ENCODE data around the gene WHAMM.

Gene WHAMM

GRCh38 chr15:82871832-82872484 is 62.5 kb downstream of the WHAMM start:
- Histone ChIP-seq H3K4me3 (ENCODE audit: insufficient read length, low read depth) (no peak overlapping the region), H3K36me3 (ENCODE audit: insufficient read depth, insufficient read length, low read length) (peaks cover 2% of the 10 kb centered on the region), H3K4me1 (ENCODE audit: insufficient read depth, insufficient read length) (no peaks in the 10 kb centered on the region), H3K27me3 (ENCODE audit: insufficient read depth, insufficient read length) (no peaks in the 10 kb centered on the region), H3K9me3 (ENCODE audit: insufficient read depth, low read length) (peaks cover under 1% of the 10 kb centered on the region; the same call in 1 of the 2 replicates), H3K9ac (ENCODE audit: insufficient read length, low read depth) (no peak overlapping the region)
- no peak for TF ChIP-seq SUZ12 (IDR thresholded peaks at IDR 0.05; ENCODE audit: extremely low read depth, insufficient read depth, insufficient read length)
- TF ChIP-seq YY1 (IDR thresholded peaks at IDR 0.05; ENCODE audit: insufficient read depth, insufficient read length): no peak
- TF ChIP-seq ZNF274 (IDR thresholded peaks at IDR 0.05; ENCODE audit: low read depth, low read length): no peak
- DNase-seq (ENCODE audit: low read depth, low spot score): no peak

DNA sequence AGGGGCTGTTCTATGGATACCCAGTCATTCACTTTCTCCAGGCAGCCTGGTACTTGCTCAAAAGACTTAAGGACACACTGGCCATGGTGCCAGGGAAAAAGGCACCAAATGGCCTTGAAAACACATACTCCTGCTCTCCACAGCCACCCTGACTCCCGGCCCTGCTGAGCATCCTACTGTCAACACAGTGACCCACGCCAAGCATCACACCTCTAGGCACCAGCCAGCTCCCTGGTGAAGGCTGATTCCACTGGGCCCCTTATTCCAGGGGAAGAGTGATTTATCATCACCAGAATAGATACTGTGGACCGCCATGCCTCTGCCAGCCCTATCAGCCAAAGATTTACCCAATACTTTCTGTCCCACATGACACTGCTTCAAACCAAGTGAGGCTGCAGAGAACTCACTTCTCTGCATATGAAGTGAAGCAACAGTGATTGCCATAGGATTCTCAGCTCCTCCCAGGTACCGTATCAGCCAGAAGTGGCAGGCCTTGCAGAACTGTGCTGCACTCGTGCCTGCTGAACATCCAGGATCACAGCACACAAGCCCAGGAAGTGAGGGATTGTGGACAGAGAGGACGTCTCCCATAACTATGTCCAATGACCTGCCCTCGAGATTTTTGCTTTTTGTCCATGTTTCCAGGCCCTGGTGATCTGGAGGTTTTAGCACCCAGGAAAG is 63.7 kb downstream of the WHAMM start:
- Histone ChIP-seq H3K36me3 (ENCODE audit: insufficient read depth, insufficient read length, low read length) (peaks cover 2% of the 10 kb centered on the region), H3K4me1 (ENCODE audit: insufficient read depth, insufficient read length) (no peaks in the 10 kb centered on the region), H3K9ac (ENCODE audit: insufficient read length, low read depth) (no peak overlapping the region), H3K9me3 (ENCODE audit: insufficient read depth, low read length) (no peaks in the 10 kb centered on the region; the same call in 1 of the 2 replicates), H3K27me3 (ENCODE audit: insufficient read depth, insufficient read length) (no peaks in the 10 kb centered on the region), H3K4me3 (ENCODE audit: insufficient read length, low read depth) (no peak overlapping the region)
- TF ChIP-seq SUZ12 (IDR thresholded peaks at IDR 0.05; ENCODE audit: extremely low read depth, insufficient read depth, insufficient read length): no peak
- no peak for TF ChIP-seq ZNF274 (IDR thresholded peaks at IDR 0.05; ENCODE audit: low read depth, low read length)
- TF ChIP-seq YY1 (IDR thresholded peaks at IDR 0.05; ENCODE audit: insufficient read depth, insufficient read length): no peak
- no peak for DNase-seq (ENCODE audit: low read depth, low spot score)

GRCh38 chr15:82874267-82874666 is 64.8 kb downstream of the WHAMM start:
- Histone ChIP-seq H3K27me3 (ENCODE audit: insufficient read depth, insufficient read length) (no peaks in the 10 kb centered on the region), H3K4me3 (ENCODE audit: insufficient read length, low read depth) (no peak overlapping the region), H3K9ac (ENCODE audit: insufficient read length, low read depth) (no peak overlapping the region), H3K36me3 (ENCODE audit: insufficient read depth, insufficient read length, low read length) (peaks cover 2% of the 10 kb centered on the region), H3K4me1 (ENCODE audit: insufficient read depth, insufficient read length) (no peaks in the 10 kb centered on the region), H3K9me3 (ENCODE audit: insufficient read depth, low read length) (no peaks in the 10 kb centered on the region; the same call in 1 of the 2 replicates)
- no peak for DNase-seq (ENCODE audit: low read depth, low spot score)
- no peak for TF ChIP-seq YY1 (IDR thresholded peaks at IDR 0.05; ENCODE audit: insufficient read depth, insufficient read length)
- no peak for TF ChIP-seq ZNF274 (IDR thresholded peaks at IDR 0.05; ENCODE audit: low read depth, low read length)
- no peak for TF ChIP-seq SUZ12 (IDR thresholded peaks at IDR 0.05; ENCODE audit: extremely low read depth, insufficient read depth, insufficient read length)

GRCh38 chr15:82874961-82875360 is 65.5 kb downstream of the WHAMM start:
- H3K9me3 ChIP-seq (ENCODE audit: insufficient read depth, low read length): no peaks in the 10 kb centered on the region; the same call in 1 of the 2 replicates
- DNase-seq (ENCODE audit: low read depth, low spot score): no peak
- H3K27me3 ChIP-seq (ENCODE audit: insufficient read depth, insufficient read length): no peaks in the 10 kb centered on the region
- no peak for TF ChIP-seq YY1 (IDR thresholded peaks at IDR 0.05; ENCODE audit: insufficient read depth, insufficient read length)
- TF ChIP-seq ZNF274 (IDR thresholded peaks at IDR 0.05; ENCODE audit: low read depth, low read length): no peak
- no peak for TF ChIP-seq SUZ12 (IDR thresholded peaks at IDR 0.05; ENCODE audit: extremely low read depth, insufficient read depth, insufficient read length)
- H3K9ac ChIP-seq (ENCODE audit: insufficient read length, low read depth): no peak overlapping the region
- no peaks in the 10 kb centered on the region for H3K4me1 ChIP-seq (ENCODE audit: insufficient read depth, insufficient read length)
- H3K36me3 ChIP-seq (ENCODE audit: insufficient read depth, insufficient read length, low read length): peaks cover 2% of the 10 kb centered on the region
- H3K4me3 ChIP-seq (ENCODE audit: insufficient read length, low read depth): no peak overlapping the region

DNA sequence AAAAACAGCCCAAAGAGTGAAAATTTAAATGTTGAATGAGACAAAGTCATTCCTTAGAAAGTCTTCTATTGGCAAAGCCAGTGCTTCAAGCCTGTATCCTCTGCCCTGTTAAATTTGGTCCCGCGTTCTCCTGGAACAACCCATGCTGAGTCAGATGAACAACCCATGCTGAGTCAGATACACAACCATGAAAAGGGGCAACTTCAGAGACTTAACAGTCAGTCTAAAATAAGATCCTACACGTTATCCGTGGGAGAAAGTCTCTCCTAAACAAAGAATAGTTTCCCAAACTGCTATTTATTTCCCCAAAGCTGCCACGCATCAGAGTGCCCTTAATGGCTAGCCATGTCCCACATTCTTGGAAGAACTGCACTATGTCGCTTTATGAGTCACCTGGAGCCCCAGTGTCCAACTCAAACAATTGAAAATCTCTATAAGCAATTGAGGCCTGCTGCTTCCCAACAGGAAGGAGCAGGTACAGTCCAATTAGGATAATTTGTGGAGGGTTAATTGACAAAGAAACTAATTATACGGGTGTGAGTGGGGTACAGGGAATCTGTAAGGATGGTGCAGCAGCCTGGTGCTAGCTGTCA is 66.1 kb downstream of the WHAMM start:
- no peak for DNase-seq (ENCODE audit: low read depth, low spot score)
- Histone ChIP-seq H3K9me3 (ENCODE audit: insufficient read depth, low read length) (no peaks in the 10 kb centered on the region; the same call in 1 of the 2 replicates), H3K4me3 (ENCODE audit: insufficient read length, low read depth) (no peak overlapping the region), H3K27me3 (ENCODE audit: insufficient read depth, insufficient read length) (no peaks in the 10 kb centered on the region), H3K9ac (ENCODE audit: insufficient read length, low read depth) (no peak overlapping the region), H3K4me1 (ENCODE audit: insufficient read depth, insufficient read length) (no peaks in the 10 kb centered on the region), H3K36me3 (ENCODE audit: insufficient read depth, insufficient read length, low read length) (peaks cover 2% of the 10 kb centered on the region)
- TF ChIP-seq YY1 (IDR thresholded peaks at IDR 0.05; ENCODE audit: insufficient read depth, insufficient read length) (no peak), ZNF274 (IDR thresholded peaks at IDR 0.05; ENCODE audit: low read depth, low read length) (no peak), SUZ12 (IDR thresholded peaks at IDR 0.05; ENCODE audit: extremely low read depth, insufficient read depth, insufficient read length) (no peak)

- TF ChIP-seq YY1 (IDR thresholded peaks at IDR 0.05; ENCODE audit: insufficient read depth, insufficient read length): no peak
- no peak for TF ChIP-seq ZNF274 (IDR thresholded peaks at IDR 0.05; ENCODE audit: low read depth, low read length)
- TF ChIP-seq SUZ12 (IDR thresholded peaks at IDR 0.05; ENCODE audit: extremely low read depth, insufficient read depth, insufficient read length): no peak
- Histone ChIP-seq H3K4me1 (ENCODE audit: insufficient read depth, insufficient read length) (no peaks in the 10 kb centered on the region), H3K9me3 (ENCODE audit: insufficient read depth, low read length) (no peaks in the 10 kb centered on the region), H3K27me3 (ENCODE audit: insufficient read depth, insufficient read length) (no peaks in the 10 kb centered on the region), H3K36me3 (ENCODE audit: insufficient read depth, insufficient read length, low read length) (peaks cover 2% of the 10 kb centered on the region), H3K9ac (ENCODE audit: insufficient read length, low read depth) (no peak overlapping the region), H3K4me3 (ENCODE audit: insufficient read length, low read depth) (no peak overlapping the region)
- DNase-seq (ENCODE audit: low read depth, low spot score): no peak
Measured at GRCh38 chr15:82877825-82878224, 68.4 kb downstream of the WHAMM start.

GRCh38 chr15:82878325-82878724 is 68.9 kb downstream of the WHAMM start:
- TF ChIP-seq YY1 (IDR thresholded peaks at IDR 0.05; ENCODE audit: insufficient read depth, insufficient read length) (no peak), ZNF274 (IDR thresholded peaks at IDR 0.05; ENCODE audit: low read depth, low read length) (no peak), SUZ12 (IDR thresholded peaks at IDR 0.05; ENCODE audit: extremely low read depth, insufficient read depth, insufficient read length) (no peak)
- DNase-seq (ENCODE audit: low read depth, low spot score): no peak

More at GRCh38 chr15:82878325-82878724, 68.9 kb downstream of the WHAMM start:
- H3K4me1 ChIP-seq (ENCODE audit: insufficient read depth, insufficient read length): no peaks in the 10 kb centered on the region
- peaks cover 2% of the 10 kb centered on the region for H3K36me3 ChIP-seq (ENCODE audit: insufficient read depth, insufficient read length, low read length)
- no peak overlapping the region for H3K4me3 ChIP-seq (ENCODE audit: insufficient read length, low read depth)
- no peaks in the 10 kb centered on the region for H3K9me3 ChIP-seq (ENCODE audit: insufficient read depth, low read length)
- no peaks in the 10 kb centered on the region for H3K27me3 ChIP-seq (ENCODE audit: insufficient read depth, insufficient read length)
- no peak overlapping the region for H3K9ac ChIP-seq (ENCODE audit: insufficient read length, low read depth)

Data from NT2/D1 (cell line).